Measurements from ENCODE around the gene RHBDF2. TPM values are rescaled to one million over a fixed set of nuclear protein-coding genes. Genes with fewer than 3 reads are reported as not detected.
A peak's percentile ranks its signal among the peaks of the same experiment; 100 is the strongest.

Gene RHBDF2
- total RNA-seq, 6 experiments from 2014 or later, result 7.1 to 18.6 (median 11.0) TPM

DNA sequence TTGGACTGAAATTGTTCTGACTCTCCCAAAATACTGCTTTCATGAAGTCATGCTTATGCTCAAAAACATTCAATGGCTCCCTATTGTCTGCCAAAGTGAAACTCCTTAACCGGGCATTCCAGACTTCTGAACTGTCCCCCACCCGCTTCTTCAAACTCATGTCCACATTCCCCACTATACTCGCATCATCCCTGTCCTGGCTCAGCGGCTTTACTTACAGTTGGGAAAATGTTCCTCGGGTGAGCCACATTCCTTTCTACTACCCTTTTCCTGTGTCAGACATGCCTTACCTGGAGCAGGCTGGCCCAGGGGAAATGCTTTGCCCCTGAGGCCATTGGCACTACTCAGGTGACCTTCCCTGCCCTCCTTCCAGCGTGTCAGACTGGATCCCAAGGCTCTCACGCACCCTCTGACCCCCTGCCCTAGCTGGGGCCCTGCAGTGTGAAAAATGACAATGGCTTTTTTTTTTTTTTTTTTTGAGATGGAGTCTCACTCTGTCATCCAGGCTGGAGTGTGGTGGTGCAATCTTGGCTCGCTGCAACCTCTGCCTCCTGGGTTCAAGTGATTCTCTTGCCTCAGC, 30.9 kb upstream of the RHBDF2 start:
- H3K4me1 ChIP-seq, result peaks cover 0 to 16% (median 0%) of the 10 kb centered on the region in 4 donors
- WGBS (ENCODE audit: insufficient coverage, low coverage, low lambda C conversion rate, missing lambda C conversion rate), result 78% methylated on average over 8 of the region's 8 CpGs
- H3K36me3 ChIP-seq, result no peaks in the 10 kb centered on the region
- ATAC-seq, result no peak
- no peak for DNase-seq
- no peaks in the 10 kb centered on the region for H3K27me3 ChIP-seq
- no peaks in the 10 kb centered on the region for H3K9me3 ChIP-seq
- no peak overlapping the region for H3K27ac ChIP-seq
- intact Hi-C loops (cut with DNase I), result no loop called here
- no peak for TF ChIP-seq POLR2A (IDR thresholded peaks at IDR 0.05)
- TF ChIP-seq CTCF (IDR thresholded peaks at IDR 0.05), result no peak
- no peak overlapping the region for H3K4me3 ChIP-seq

DNA sequence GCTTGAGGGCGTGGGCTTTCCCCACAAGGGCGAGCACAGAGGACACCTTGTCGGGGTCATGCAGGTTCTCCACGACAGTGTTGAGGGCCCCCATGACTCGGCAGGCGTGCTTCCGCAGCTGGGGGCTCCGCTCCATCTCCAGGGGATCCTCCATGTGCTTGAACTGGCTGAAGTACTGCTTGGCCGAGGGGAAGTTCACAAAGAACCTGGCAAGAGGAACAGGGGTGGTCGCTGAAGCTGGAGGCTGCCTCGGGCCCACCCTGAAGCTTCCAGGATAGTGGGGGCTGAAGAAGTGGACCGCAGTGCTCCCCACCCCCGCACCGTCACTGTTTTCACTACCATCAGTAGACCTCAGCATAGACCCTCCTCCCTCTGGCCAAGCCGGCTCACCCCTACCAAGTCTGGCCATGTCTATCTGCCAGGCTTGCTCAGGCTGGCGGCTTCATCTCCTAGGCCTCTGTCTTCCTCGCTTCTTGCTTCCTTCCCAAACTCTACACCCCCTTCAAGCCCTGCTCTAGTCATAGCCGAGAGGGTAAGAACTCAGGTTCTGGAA, 30.3 kb upstream of the RHBDF2 start:
- Histone ChIP-seq H3K9me3 (no peaks in the 10 kb centered on the region), H3K4me1 (peaks cover 0 to 16% (median 0%) of the 10 kb centered on the region in 4 donors), H3K4me3 (no peak overlapping the region), H3K27ac (peak overlapping the region in 1 of 3 donors; percentile 50), H3K27me3 (no peaks in the 10 kb centered on the region), H3K36me3 (no peaks in the 10 kb centered on the region)
- TF ChIP-seq POLR2A (IDR thresholded peaks at IDR 0.05), result no peak
- TF ChIP-seq CTCF (IDR thresholded peaks at IDR 0.05), result no peak
- no peak for DNase-seq
- WGBS (ENCODE audit: insufficient coverage, low coverage, low lambda C conversion rate, missing lambda C conversion rate), result 87% methylated on average over 3 of the region's 18 CpGs
- ATAC-seq, result no peak
- intact Hi-C loops (cut with DNase I), result no loop called here

DNA sequence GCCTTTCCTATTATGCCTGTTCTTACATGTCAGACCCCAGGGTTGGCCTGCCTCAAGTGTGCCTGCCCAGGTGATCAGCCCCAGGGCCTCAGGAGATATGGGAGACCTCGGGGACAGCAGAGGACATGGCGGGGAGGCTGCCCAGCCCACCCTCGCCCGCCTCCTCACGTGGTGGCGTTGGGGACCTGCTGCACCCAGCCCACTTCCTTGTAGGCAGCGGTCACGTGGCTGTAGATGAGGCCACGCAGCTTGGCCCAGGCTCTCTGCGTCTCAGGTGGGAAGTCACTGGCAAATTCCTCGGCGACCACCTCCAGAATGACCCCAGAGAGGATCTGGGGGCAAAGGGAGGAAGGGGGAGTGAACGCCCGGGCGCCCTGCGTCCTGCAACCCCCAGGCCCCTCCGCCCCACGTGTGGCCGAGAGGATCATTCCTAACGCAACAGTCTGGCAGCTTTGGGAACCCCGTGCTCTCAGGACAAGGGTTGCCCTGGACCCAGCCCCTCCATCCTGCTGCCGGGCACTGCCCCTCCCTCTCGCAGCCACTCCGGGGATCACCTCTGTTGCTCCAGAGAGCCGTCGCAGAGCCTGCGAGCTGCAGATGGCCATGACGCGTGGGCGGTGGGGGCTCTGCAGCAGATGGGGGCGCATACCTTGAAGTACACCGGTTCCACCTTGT, 29.7 kb upstream of the RHBDF2 start:
- Histone ChIP-seq H3K9me3 (no peaks in the 10 kb centered on the region), H3K27ac (peak overlapping the region; percentile 30 to 76 (median 50)), H3K4me3 (no peak overlapping the region), H3K4me1 (peaks cover 0 to 16% (median 0%) of the 10 kb centered on the region in 4 donors), H3K27me3 (no peaks in the 10 kb centered on the region), H3K36me3 (no peaks in the 10 kb centered on the region)
- ATAC-seq (no peak), DNase-seq (peak in 1 of 3 donors; percentile 37)
- intact Hi-C loops (cut with DNase I), result no loop called here
- 85% methylated on average over 13 of the region's 32 CpGs for WGBS (ENCODE audit: insufficient coverage, low coverage, low lambda C conversion rate, missing lambda C conversion rate)
- TF ChIP-seq CTCF (IDR thresholded peaks at IDR 0.05), result no peak
- TF ChIP-seq POLR2A (IDR thresholded peaks at IDR 0.05), result no peak

- H3K4me3 ChIP-seq, result no peak overlapping the region
- no peaks in the 10 kb centered on the region for H3K27me3 ChIP-seq
- 82% methylated on average over 2 of the region's 23 CpGs for WGBS (ENCODE audit: insufficient coverage, low coverage, low lambda C conversion rate, missing lambda C conversion rate)
- peak overlapping the region; percentile 30 to 76 (median 50) for H3K27ac ChIP-seq
- peaks cover 0 to 17% (median under 1%) of the 10 kb centered on the region in 4 donors for H3K4me1 ChIP-seq
- ATAC-seq, result peak; percentile 37 to 64 (median 44)
- H3K36me3 ChIP-seq, result no peaks in the 10 kb centered on the region
- intact Hi-C loops (cut with DNase I), result no loop called here
- no peak for TF ChIP-seq POLR2A (IDR thresholded peaks at IDR 0.05)
- no peak for TF ChIP-seq CTCF (IDR thresholded peaks at IDR 0.05)
- no peaks in the 10 kb centered on the region for H3K9me3 ChIP-seq
- DNase-seq, result no peak
These were observed 29.0 kb upstream of the RHBDF2 start for GRCh38 chr17:76530095-76530723.
